A549 (cell line): ENCODE measurements around the gene IPO9. TPM values are rescaled to one million over a fixed set of nuclear protein-coding genes. Genes with fewer than 3 reads are reported as not detected.
A peak's percentile ranks its signal among the peaks of the same experiment; 100 is the strongest.

Experiments used
- ATAC-seq, 2 experiments: fragments of 200-7000 bp in 1 of 2; fragments of >200 bp in 1 of 2; cut with Nextera tagmentation in 1 of 2; cut with Tn5 transposase in 1 of 2; 3 replicates each; pipeline versions ENCODE4 v1.8.0 to v1.9.1; 2018 to 2020; ENCODE audit warnings: mild to moderate bottlenecking in 1 of 2, moderate library complexity in 1 of 2
- CTCF ChIA-PET: fragments of 300-600 bp; sonication (Branson Sonifier 250); formaldehyde crosslinking; extraction: SDS; loops from one replicate; lab custom pipeline; 2021; ENCODE audit warnings: antibody characterized with exemption, inconsistent platforms; lab: Yijun Ruan, JAX
- POLR2A ChIA-PET: fragments of 350-600 bp; formaldehyde crosslinking; extraction: SDS; loops from one replicate; lab custom pipeline; 2021; ENCODE audit warnings: antibody characterized with exemption, inconsistent platforms; lab: Yijun Ruan, JAX
- DNase-seq, 2 experiments: peaks; one replicate each; pipeline versions ENCODE4 v3.0.0 to v3.0.0-alpha.2; 2011 to 2016; ENCODE audit warnings: low read depth in 1 of 2, low spot score in 1 of 2
- FAIRE-seq: peaks from 2 replicates; lab custom pipeline; 2011; peaks lifted over from hg19 to GRCh38; lab: Jason Lieb, UNC
- H3K27ac ChIP-seq, 2 experiments: fragments of >200 bp; sonication (Bioruptor Twin); formaldehyde crosslinking; 3 replicates each; pipeline ENCODE4 v1.5.1; 2016 to 2017
- H3K4me1 ChIP-seq: fragments of >200 bp; sonication (Bioruptor Twin); formaldehyde crosslinking; 3 replicates; pipeline ENCODE4 v1.6.1; 2016
- H3K4me2 ChIP-seq: fragments of >200 bp; sonication (Bioruptor Twin); formaldehyde crosslinking; 3 replicates; pipeline ENCODE4 v1.6.1; 2016
- H3K4me3 ChIP-seq: fragments of >200 bp; sonication (Bioruptor Twin); formaldehyde crosslinking; 3 replicates; pipeline ENCODE4 v1.5.1; 2016
- H3K9me3 ChIP-seq: fragments of >200 bp; sonication (Bioruptor Twin); formaldehyde crosslinking; 3 replicates; pipeline ENCODE4 v1.6.1; 2016
- CBX8 ChIP-seq: fragments of 200-600 bp; sonication (generic); IDR thresholded peaks from 2 replicates; pipeline ENCODE4 v1.6.1; 2016
- CHD2 ChIP-seq: fragments of 150-350 bp; IDR thresholded peaks from 2 replicates; pipeline ENCODE4 v1.6.1; 2014; ENCODE audit warnings: low read length; ENCODE audit not compliant: partially characterized antibody
- EHMT2 ChIP-seq: fragments of 200-600 bp; sonication (generic); IDR thresholded peaks from 2 replicates; pipeline ENCODE4 v1.6.1; 2016; ENCODE audit warnings: antibody characterized with exemption, low read depth, mild to moderate bottlenecking, moderate library complexity
- EP300 ChIP-seq, 2 experiments: fragments of >200 bp; sonication (Bioruptor Twin); formaldehyde crosslinking; IDR thresholded peaks; 2 replicates in 1 of 2; 3 replicates in 1 of 2; pipeline ENCODE4 v1.6.1; 2016 to 2017
- HEYL ChIP-seq: fragments of 250-450 bp; sonication (Bioruptor Pico); IDR thresholded peaks from 2 replicates; pipeline ENCODE4 v1.8.0; 2021; ENCODE audit warnings: mild to moderate bottlenecking, moderate library complexity
- HOXB5 ChIP-seq: fragments of 250-450 bp; sonication (Bioruptor Pico); IDR thresholded peaks from 2 replicates; pipeline ENCODE4 v1.5.0; 2020; ENCODE audit warnings: mild to moderate bottlenecking, moderate library complexity
- JUN ChIP-seq, 2 experiments: fragments of >200 bp; sonication (Bioruptor Twin); formaldehyde crosslinking; IDR thresholded peaks; 2 replicates in 1 of 2; 3 replicates in 1 of 2; pipeline ENCODE4 v1.6.1; 2016 to 2017
- KDM1A ChIP-seq: fragments of 200-600 bp; sonication (generic); IDR thresholded peaks from 2 replicates; pipeline ENCODE4 v1.6.1; 2016; ENCODE audit warnings: low read depth, mild to moderate bottlenecking
- MAFK ChIP-seq: fragments of 450-650 bp; IDR thresholded peaks from 2 replicates; pipeline ENCODE4 v1.6.1; 2014; ENCODE audit not compliant: partially characterized antibody
- NFE2L2 ChIP-seq: fragments of 150-350 bp; conservative IDR thresholded peaks from 2 replicates; pipeline ENCODE4 v1.6.1; 2014; ENCODE audit warnings: low read length
- NPAS2 ChIP-seq: fragments of 250-450 bp; sonication (Bioruptor Pico); IDR thresholded peaks from 2 replicates; pipeline ENCODE4 v1.8.0; 2022; ENCODE audit warnings: mild to moderate bottlenecking, moderate library complexity, borderline replicate concordance
- NR3C1 ChIP-seq: fragments of >200 bp; sonication (Bioruptor Twin); formaldehyde crosslinking; IDR thresholded peaks from 3 replicates; pipeline ENCODE4 v1.6.1; 2017
- POLR2AphosphoS2 ChIP-seq: conservative IDR thresholded peaks from 2 replicates; pipeline ENCODE4 v1.6.1; 2012; ENCODE audit warnings: low read length, improper control_type of control experiment, inconsistent platforms
- RAD21 ChIP-seq, 2 experiments: fragments of >200 bp in 1 of 2; sonication (Bioruptor Twin) in 1 of 2; formaldehyde crosslinking in 1 of 2; IDR thresholded peaks in 1 of 2; conservative IDR thresholded peaks in 1 of 2; 2 replicates in 1 of 2; 3 replicates in 1 of 2; pipeline ENCODE4 v1.6.1; 2012 to 2018; ENCODE audit warnings: inconsistent platforms in 1 of 2
- RCOR1 ChIP-seq: fragments of 150-350 bp; IDR thresholded peaks from 2 replicates; pipeline ENCODE4 v1.6.1; 2014; ENCODE audit warnings: antibody characterized with exemption, low read length, low read depth
- SMC3 ChIP-seq: fragments of >200 bp; sonication (Bioruptor Twin); formaldehyde crosslinking; IDR thresholded peaks from 3 replicates; pipeline ENCODE4 v1.6.1; 2018; ENCODE audit warnings: inconsistent platforms
- SREBF2 ChIP-seq: fragments of 450-650 bp; IDR thresholded peaks from 2 replicates; pipeline ENCODE4 v1.6.1; 2014; ENCODE audit warnings: mild to moderate bottlenecking, moderate library complexity
- ZNF302 ChIP-seq: fragments of 250-450 bp; sonication (Bioruptor Pico); IDR thresholded peaks from 2 replicates; pipeline ENCODE4 v1.9.0; 2021; ENCODE audit warnings: inconsistent platforms, mild to moderate bottlenecking, moderate library complexity
- ZSCAN20 ChIP-seq: fragments of 250-450 bp; sonication (Bioruptor Pico); IDR thresholded peaks from 2 replicates; pipeline ENCODE4 v1.8.0; 2022; ENCODE audit warnings: mild to moderate bottlenecking, moderate library complexity
- WGBS: methylation state at CpG from one replicate; pipeline ENCODE4 v1.1.6; 2017; ENCODE audit errors: missing lambda C conversion rate; 5-methylcytosine and 5-hydroxymethylcytosine counted together
- polyA plus RNA-seq, 4 experiments: library from polyadenylated mRNA; depleted of rRNA in 3 of 4; stranded (reverse); fragments of >200 nt; fragmentation: RNase III in 1 of 4; extraction: RNeasy Plus Mini Kit Qiagen cat#74134 plus additional on column Dnase treatment in 1 of 4; gene quantifications; 2 replicates in 3 of 4; 3 replicates in 1 of 4; pipeline ENCODE4 v1.2.3, GENCODE V29; 2011 to 2017
- TF ChIP-seq, protein P1 (sequence below): fragments of >200 bp; sonication (Bioruptor Twin); formaldehyde crosslinking; IDR thresholded peaks from 3 replicates; pipeline ENCODE4 v1.6.1; 2016
- TF ChIP-seq, protein P2 (sequence below): fragments of 150-350 bp; IDR thresholded peaks from 2 replicates; pipeline ENCODE4 v1.6.1; 2014; ENCODE audit warnings: low read depth, mild to moderate bottlenecking, low read length
- TF ChIP-seq, protein P3 (sequence below): fragments of >200 bp; sonication (Bioruptor Twin); formaldehyde crosslinking; IDR thresholded peaks from 3 replicates; pipeline ENCODE4 v1.5.1; 2016
- TF ChIP-seq, protein P4 (sequence below): fragments of >200 bp; sonication (Bioruptor Twin); formaldehyde crosslinking; IDR thresholded peaks from 2 replicates; pipeline ENCODE4 v1.6.1; 2016

The IPO9 gene
- polyA plus RNA-seq, 2 of the 4 experiments (the other 2 are of a cell fraction), result 40.1 to 77.5 TPM

DNA sequence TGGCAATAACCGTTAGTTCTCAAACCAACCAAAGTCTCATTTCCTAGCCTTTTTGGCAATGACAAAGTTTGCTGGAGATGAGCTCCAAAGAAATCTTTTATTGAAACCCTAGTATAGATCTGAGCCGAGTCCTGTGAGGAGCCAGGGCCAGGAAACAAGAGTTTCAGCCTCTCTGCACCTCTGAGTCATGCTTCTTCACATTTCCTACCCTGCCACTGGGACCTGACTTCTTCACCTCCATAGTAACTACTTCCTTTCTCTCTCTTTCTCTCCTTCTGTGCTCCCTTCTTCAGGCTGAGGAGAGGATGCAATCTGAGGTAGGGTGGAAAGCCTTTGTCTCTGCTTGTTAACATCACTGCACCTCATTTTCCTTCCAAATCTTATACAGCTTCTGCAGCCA is 38.7 kb upstream of the IPO9 start (continued):
- TF ChIP-seq, protein P1, sequence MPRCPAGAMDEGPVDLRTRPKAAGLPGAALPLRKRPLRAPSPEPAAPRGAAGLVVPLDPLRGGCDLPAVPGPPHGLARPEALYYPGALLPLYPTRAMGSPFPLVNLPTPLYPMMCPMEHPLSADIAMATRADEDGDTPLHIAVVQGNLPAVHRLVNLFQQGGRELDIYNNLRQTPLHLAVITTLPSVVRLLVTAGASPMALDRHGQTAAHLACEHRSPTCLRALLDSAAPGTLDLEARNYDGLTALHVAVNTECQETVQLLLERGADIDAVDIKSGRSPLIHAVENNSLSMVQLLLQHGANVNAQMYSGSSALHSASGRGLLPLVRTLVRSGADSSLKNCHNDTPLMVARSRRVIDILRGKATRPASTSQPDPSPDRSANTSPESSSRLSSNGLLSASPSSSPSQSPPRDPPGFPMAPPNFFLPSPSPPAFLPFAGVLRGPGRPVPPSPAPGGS, result no peak
- TF ChIP-seq EP300 (IDR thresholded peaks at IDR 0.05), result no peak

DNA sequence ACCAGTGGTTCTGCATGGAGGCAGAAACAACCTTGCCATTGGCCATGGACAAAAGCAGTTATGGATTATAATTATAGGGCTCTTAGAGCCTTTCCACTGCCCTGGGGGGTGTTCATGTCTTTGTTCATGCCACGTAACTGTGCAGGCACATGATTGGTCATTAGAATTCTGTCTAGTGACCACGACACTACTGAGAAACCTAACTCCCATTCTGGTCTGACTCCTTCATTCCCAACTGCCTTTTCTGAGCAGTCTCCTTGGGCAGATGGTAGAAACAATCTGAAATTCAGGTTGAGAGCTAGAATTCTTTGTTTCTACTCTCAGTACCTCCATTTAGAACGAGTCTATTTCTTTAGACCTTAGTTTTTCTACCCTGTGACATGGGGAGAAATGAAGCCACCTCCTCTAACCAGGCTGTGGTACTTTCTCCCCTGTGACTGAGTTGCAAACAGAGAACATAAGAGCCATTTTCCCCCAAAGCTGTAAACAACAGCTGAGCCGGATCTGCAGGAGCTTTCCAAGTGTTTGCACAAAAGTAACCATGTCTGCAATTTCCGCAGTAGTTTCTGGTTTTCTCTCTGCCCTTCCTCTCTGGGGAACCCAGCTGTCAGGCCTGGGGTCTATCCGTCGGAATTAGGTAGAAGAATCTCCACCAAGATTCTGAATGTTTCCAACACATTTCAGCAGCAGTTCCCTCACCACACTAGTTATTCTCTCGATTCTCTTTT is 37.7 kb upstream of the IPO9 start:
- no peak for FAIRE-seq
- peak overlapping the region in 1 of 2 experiments; percentile 61; a peak in 2 of 6 replicates for H3K27ac ChIP-seq
- H3K4me2 ChIP-seq, result no peak overlapping the region
- POLR2A ChIA-PET, result no interaction called here
- CTCF ChIA-PET, result interaction anchor here (1.0 to 24.4 kb wide), 9 partner anchors 8 to 257 kb away, joined by 3 to 903 read pairs (median 44); partner anchors contain the start of gene NAV1
- H3K4me3 ChIP-seq, result no peak overlapping the region
- no peak for DNase-seq
- H3K4me1 ChIP-seq, result peaks cover 14% of the 10 kb centered on the region; the same call in 2 of the 3 replicates
- WGBS, result 72% methylated on average over 8 of the region's 8 CpGs
- no peak for ATAC-seq
- TF ChIP-seq CBX8, result no peak
- no peak for TF ChIP-seq HEYL
- no peak for TF ChIP-seq CHD2
- TF ChIP-seq, protein P2, sequence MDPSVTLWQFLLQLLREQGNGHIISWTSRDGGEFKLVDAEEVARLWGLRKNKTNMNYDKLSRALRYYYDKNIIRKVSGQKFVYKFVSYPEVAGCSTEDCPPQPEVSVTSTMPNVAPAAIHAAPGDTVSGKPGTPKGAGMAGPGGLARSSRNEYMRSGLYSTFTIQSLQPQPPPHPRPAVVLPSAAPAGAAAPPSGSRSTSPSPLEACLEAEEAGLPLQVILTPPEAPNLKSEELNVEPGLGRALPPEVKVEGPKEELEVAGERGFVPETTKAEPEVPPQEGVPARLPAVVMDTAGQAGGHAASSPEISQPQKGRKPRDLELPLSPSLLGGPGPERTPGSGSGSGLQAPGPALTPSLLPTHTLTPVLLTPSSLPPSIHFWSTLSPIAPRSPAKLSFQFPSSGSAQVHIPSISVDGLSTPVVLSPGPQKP, result no peak
- H3K9me3 ChIP-seq, result 0 out of 3 replicates have a peak, but pooled peaks cover 3% of the 10 kb centered on the region

DNA sequence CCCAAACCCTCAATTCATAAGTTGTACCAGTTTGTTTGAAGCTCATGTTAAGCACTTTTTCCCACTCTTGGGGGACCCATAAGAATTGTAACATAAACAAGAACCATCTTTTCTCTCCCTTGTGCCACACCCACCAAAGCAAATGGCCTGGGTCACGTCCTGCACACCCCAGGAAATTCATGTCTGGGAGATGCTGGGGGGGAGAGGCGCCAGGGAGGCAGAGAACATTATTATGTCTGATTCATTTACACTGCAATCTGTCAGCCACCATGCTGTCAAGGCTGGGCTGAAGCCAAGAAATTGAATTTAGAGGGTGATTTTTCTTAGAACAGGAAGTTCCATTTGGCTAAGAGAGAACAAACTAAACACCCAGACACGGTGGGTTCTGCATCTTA is 37.2 kb upstream of the IPO9 start:
- WGBS, result 33% methylated on average over 3 of the region's 3 CpGs
- no peak overlapping the region for H3K4me3 ChIP-seq
- peaks cover 14% of the 10 kb centered on the region; the same call in 2 of the 3 replicates for H3K4me1 ChIP-seq
- peak overlapping the region in 1 of 2 experiments; percentile 61; a peak in 3 of 6 replicates for H3K27ac ChIP-seq
- ChIA-PET CTCF (interaction anchor here (1.0 to 24.4 kb wide), 12 partner anchors 9 to 270 kb away, joined by 3 to 903 read pairs (median 29); partner anchors contain the start of gene NAV1), POLR2A (no interaction called here)
- H3K9me3 ChIP-seq, result 0 out of 3 replicates have a peak, but pooled peaks cover 3% of the 10 kb centered on the region
- no peak for DNase-seq
- no peak for FAIRE-seq
- no peak overlapping the region for H3K4me2 ChIP-seq
- no peak for TF ChIP-seq MAFK
- TF ChIP-seq RCOR1, result no peak
- TF ChIP-seq, protein P3, sequence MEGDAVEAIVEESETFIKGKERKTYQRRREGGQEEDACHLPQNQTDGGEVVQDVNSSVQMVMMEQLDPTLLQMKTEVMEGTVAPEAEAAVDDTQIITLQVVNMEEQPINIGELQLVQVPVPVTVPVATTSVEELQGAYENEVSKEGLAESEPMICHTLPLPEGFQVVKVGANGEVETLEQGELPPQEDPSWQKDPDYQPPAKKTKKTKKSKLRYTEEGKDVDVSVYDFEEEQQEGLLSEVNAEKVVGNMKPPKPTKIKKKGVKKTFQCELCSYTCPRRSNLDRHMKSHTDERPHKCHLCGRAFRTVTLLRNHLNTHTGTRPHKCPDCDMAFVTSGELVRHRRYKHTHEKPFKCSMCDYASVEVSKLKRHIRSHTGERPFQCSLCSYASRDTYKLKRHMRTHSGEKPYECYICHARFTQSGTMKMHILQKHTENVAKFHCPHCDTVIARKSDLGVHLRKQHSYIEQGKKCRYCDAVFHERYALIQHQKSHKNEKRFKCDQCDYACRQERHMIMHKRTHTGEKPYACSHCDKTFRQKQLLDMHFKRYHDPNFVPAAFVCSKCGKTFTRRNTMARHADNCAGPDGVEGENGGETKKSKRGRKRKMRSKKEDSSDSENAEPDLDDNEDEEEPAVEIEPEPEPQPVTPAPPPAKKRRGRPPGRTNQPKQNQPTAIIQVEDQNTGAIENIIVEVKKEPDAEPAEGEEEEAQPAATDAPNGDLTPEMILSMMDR, result no peak
- no peak for TF ChIP-seq SREBF2
- TF ChIP-seq EHMT2, result no peak
- no peak for ATAC-seq

DNA sequence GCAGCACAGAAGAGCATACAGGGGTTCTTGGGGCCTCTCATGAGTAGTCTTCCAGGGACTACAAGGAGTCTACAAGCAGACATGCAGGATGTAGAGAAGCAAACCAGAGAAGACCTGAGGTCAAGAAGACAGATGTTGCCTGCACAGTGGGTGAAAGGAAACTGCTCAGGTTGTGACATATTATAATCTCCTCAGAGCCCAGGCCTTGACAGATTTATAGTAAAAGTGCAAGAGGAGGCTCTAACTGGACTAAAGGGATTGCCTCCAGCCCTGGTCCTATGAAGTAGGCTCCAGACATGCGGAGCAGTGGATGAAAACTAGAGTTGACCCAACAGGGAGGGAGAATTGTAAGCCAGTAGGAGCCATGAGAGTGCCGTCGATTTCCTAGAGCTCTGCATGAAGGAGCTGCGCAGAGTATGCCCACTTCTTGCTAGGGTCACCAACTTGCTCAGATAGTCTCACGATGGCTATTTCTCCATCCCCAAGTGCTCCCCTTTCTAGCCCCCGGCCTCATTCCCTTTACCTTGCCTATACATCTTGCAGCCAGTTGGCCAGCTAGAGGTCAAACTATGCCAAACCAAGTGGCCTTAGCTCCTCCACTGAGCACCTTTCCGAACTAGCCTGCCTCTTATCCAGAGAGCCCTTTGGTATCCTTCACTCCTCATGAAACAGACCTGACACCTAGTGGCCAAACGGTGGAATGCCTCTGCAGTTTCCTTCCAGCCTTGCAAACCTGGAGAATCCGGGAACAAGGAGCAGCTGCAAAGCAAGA is 36.2 kb upstream of the IPO9 start:
- H3K9me3 ChIP-seq, result 0 out of 3 replicates have a peak, but pooled peaks cover 6% of the 10 kb centered on the region
- no peak overlapping the region for H3K4me2 ChIP-seq
- H3K27ac ChIP-seq, result peak overlapping the region in 1 of 2 experiments; percentile 61; a peak in 3 of 6 replicates
- ChIA-PET POLR2A (interaction anchor here (1.0 to 1.6 kb wide), 3 partner anchors 78 to 83 kb away, joined by 3 to 8 read pairs (median 3); no protein-coding TSS in a partner anchor), CTCF (interaction anchor here (0.6 to 24.4 kb wide), 84 partner anchors 9 to 375 kb away, joined by 3 to 903 read pairs (median 6); partner anchors contain the start of gene NAV1)
- H3K4me3 ChIP-seq, result no peak overlapping the region
- H3K4me1 ChIP-seq, result peaks cover 14% of the 10 kb centered on the region; the same call in 2 of the 3 replicates
- 53% methylated on average over 9 of the region's 9 CpGs for WGBS
- peak; percentile 93 to 97 for ATAC-seq
- FAIRE-seq, result peak; percentile 23
- DNase-seq, result peak; percentile 86 to 90
- TF ChIP-seq NFE2L2 (no peak), RAD21 (conservative IDR thresholded peaks at IDR 0.05 in 1 of 2, IDR thresholded peaks at IDR 0.05 in 1 of 2) (peak; percentile 99 to 100), POLR2AphosphoS2 (no peak), HOXB5 (no peak), NPAS2 (CRISPR knock-in tag) (no peak), ZSCAN20 (CRISPR knock-in tag) (no peak), NR3C1 (no peak), JUN (IDR thresholded peaks at IDR 0.05) (no peak), SMC3 (peak; percentile 97), ZNF302 (CRISPR knock-in tag) (no peak), SREBF2 (no peak), KDM1A (no peak)
- TF ChIP-seq, protein P4, sequence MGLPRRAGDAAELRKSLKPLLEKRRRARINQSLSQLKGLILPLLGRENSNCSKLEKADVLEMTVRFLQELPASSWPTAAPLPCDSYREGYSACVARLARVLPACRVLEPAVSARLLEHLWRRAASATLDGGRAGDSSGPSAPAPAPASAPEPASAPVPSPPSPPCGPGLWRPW, result no peak
- TF ChIP-seq, protein P3, result peak; percentile 97
